NAMALWA (cell line): ENCODE results near the gene RCHY1.
"Not testable (repeated sequence)": the region's sequence is repeated elsewhere in the genome, so short reads cannot be mapped to it uniquely, and the experiment has no call there.

Experiments
- DNase-seq: peaks from one replicate; pipeline ENCODE4 v3.0.0-alpha.2; 2015; ENCODE audit warnings: low spot score

RCHY1 gene

GRCh38 chr4:75516144-75516543 is 1.9 kb upstream of the RCHY1 start:
- no peak for DNase-seq

- peak; percentile 42 for DNase-seq
These were observed 878 bp upstream of the RCHY1 start for GRCh38 chr4:75514949-75515612.

GRCh38 chr4:75513526-75514130 is 575 bp downstream of the RCHY1 start:
- no peak for DNase-seq

GRCh38 chr4:75512386-75513211 is 1.6 kb downstream of the RCHY1 start:
- DNase-seq, result peak; percentile 34

GRCh38 chr4:75511841-75512240 is 2.4 kb downstream of the RCHY1 start:
- DNase-seq, result no peak

- DNase-seq, result not testable (repeated sequence)
These were observed 4.6 kb downstream of the RCHY1 start for GRCh38 chr4:75509592-75509991.

GRCh38 chr4:75505630-75506029 is 8.6 kb downstream of the RCHY1 start:
- DNase-seq, result no peak

- DNase-seq, result no peak
These were observed 11.5 kb downstream of the RCHY1 start for GRCh38 chr4:75502671-75503070.

- no peak for DNase-seq
These were observed 14.3 kb downstream of the RCHY1 start for GRCh38 chr4:75499900-75500299.

- no peak for DNase-seq
These were observed 16.2 kb downstream of the RCHY1 start for GRCh38 chr4:75498041-75498440.

GRCh38 chr4:75497133-75497532 is 17.1 kb downstream of the RCHY1 start:
- DNase-seq, result no peak

GRCh38 chr4:75496406-75496805 is 17.8 kb downstream of the RCHY1 start:
- no peak for DNase-seq

- no peak for DNase-seq
These were observed 18.7 kb downstream of the RCHY1 start for GRCh38 chr4:75495476-75495875.

- DNase-seq, result no peak
These were observed 19.6 kb downstream of the RCHY1 start for GRCh38 chr4:75494563-75494962.

GRCh38 chr4:75490155-75490554 is 24.0 kb downstream of the RCHY1 start:
- DNase-seq, result peak; percentile 15

- DNase-seq, result no peak
These were observed 30.0 kb downstream of the RCHY1 start for GRCh38 chr4:75484190-75484589.

- no peak for DNase-seq
These were observed 37.0 kb downstream of the RCHY1 start for GRCh38 chr4:75477201-75477600.

GRCh38 chr4:75470738-75471137 is 43.5 kb downstream of the RCHY1 start:
- no peak for DNase-seq

- DNase-seq, result no peak
These were observed 44.3 kb downstream of the RCHY1 start for GRCh38 chr4:75469896-75470295.

- DNase-seq, result no peak
These were observed 56.8 kb downstream of the RCHY1 start for GRCh38 chr4:75457365-75457764.

GRCh38 chr4:75434105-75434504 is 80.1 kb downstream of the RCHY1 start:
- DNase-seq, result no peak

GRCh38 chr4:75432683-75433082 is 81.5 kb downstream of the RCHY1 start:
- peak; percentile 51 for DNase-seq

GRCh38 chr4:75429208-75429607 is 85.0 kb downstream of the RCHY1 start:
- no peak for DNase-seq
